Measurements from ENCODE around the gene COIL. TPM values are rescaled to one million over a fixed set of nuclear protein-coding genes. Genes with fewer than 3 reads are reported as not detected.

Gene COIL
- total and polyA plus RNA-seq, 2 of the 13 experiments (the other 11 are each of a cell fraction or from before 2014, with no cell fraction given), result 8.1 to 29.4 TPM

- ChIA-PET POLR2A (interaction anchor here (0.8 to 4.3 kb wide), 2 partner anchors 9 to 14 kb away, joined by 3 to 28 read pairs; partner anchors contain the start of gene TRIM25), CTCF (ENCODE audit: low intra/inter-chr PET ratio, low total read pairs) (no interaction called here)
- intact Hi-C loops (cut with micrococcal nuclease; ENCODE audit: unreplicated experiment), result loop anchor here (10.0 kb wide), 1 partner anchor 45 kb away; no protein-coding TSS in a partner anchor
Measured at GRCh38 chr17:56899403-56899802, 61.4 kb downstream of the COIL start.

DNA sequence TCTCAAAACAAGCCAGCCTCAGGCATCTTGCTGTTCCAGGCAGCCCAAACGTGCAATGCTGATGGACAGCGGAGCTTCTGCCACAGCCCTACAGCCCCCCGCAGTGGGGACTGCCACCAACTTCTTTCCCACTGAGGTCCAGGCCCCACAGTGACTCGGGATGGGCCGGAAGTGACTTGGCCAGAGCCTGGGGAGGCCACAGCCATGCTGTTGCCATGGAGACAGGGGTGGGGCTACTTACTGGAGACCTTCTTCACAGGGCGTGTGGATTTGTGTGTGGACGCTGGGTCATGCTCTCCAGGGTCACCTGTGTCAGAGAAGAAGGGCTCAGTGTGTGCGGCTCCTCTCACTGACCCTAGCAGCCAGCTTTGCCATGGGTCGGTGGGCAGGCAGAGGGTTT is 62.0 kb downstream of the COIL start:
- in situ Hi-C loops (cut with HindIII; ENCODE audit: extremely low pct_ligation_motif_present, low pct_unique_long_range_greater_than_20kb), result no loop called here
- TSS peak; percentile 26 for BruUV-seq (replicated peaks)
- H3K79me2 ChIP-seq (ENCODE audit: insufficient read depth, low read length), result no peaks in the 10 kb centered on the region
- ChIA-PET POLR2A (interaction anchor here (0.8 to 4.3 kb wide), 2 partner anchors 9 to 14 kb away, joined by 3 to 28 read pairs; partner anchors contain the start of gene TRIM25), CTCF (ENCODE audit: low intra/inter-chr PET ratio, low total read pairs) (no interaction called here)
- no peaks in the 10 kb centered on the region for H3K9me3 ChIP-seq (ENCODE audit: low read length)
- no peak overlapping the region for H3K9ac ChIP-seq (ENCODE audit: insufficient read depth, low read depth, low read length)
- WGBS (ENCODE audit: low lambda C conversion rate), result 96% methylated on average over 8 of the region's 9 CpGs
- peaks cover 53 to 94% of the 10 kb centered on the region in 2 experiments for H3K36me3 ChIP-seq (replicated peaks in 1 of 2; ENCODE audit: control insufficient read depth in 1 of 2, insufficient read depth in 2 of 2, low read length in 2 of 2)
- H3K4me1 ChIP-seq (ENCODE audit: insufficient read depth, low read length), result peaks cover 13% of the 10 kb centered on the region
- intact Hi-C loops (cut with micrococcal nuclease; ENCODE audit: unreplicated experiment), result loop anchor here (10.0 kb wide), 1 partner anchor 46 kb away; no protein-coding TSS in a partner anchor
- no peak overlapping the region for H3K4me2 ChIP-seq (ENCODE audit: low read depth, low read length)
- H3K4me3 ChIP-seq (replicated peaks in 1 of 3; ENCODE audit: insufficient read depth in 1 of 3, low read depth in 2 of 3, low read length in 3 of 3), result no peak overlapping the region
- H3K27me3 ChIP-seq (ENCODE audit: control insufficient read depth in 1 of 2, insufficient read depth in 2 of 2, low read length in 2 of 2), result no peaks in the 10 kb centered on the region
- DNase-seq (ENCODE audit: low spot score) (no peak), FAIRE-seq (no peak), ATAC-seq (no peak; the same call in 2 of the 3 replicates)
- H3K27ac ChIP-seq (ENCODE audit: extremely low read length, insufficient read depth, low read length), result no peak overlapping the region
- H4K20me1 ChIP-seq (ENCODE audit: insufficient read depth, low read length), result peaks cover 6% of the 10 kb centered on the region; the same call in 1 of the 2 replicates
- H2AFZ ChIP-seq (ENCODE audit: low read length), result no peak overlapping the region
- TF ChIP-seq ZNF484 (CRISPR knock-in tag; IDR thresholded peaks at IDR 0.05; ENCODE audit: borderline replicate concordance, low read depth), result no peak
- TF ChIP-seq ZNF674 (CRISPR knock-in tag; IDR thresholded peaks at IDR 0.05; ENCODE audit: low read depth), result no peak
- no peak for TF ChIP-seq CCAR2 (optimal IDR thresholded peaks at IDR 0.05; ENCODE audit: low read depth, low read length)
- TF ChIP-seq ZNF225 (CRISPR knock-in tag; IDR thresholded peaks at IDR 0.05), result no peak
- TF ChIP-seq EP300 (IDR thresholded peaks at IDR 0.05; ENCODE audit: low read depth in 2 of 2, low read length in 2 of 2), result no peak
- no peak for TF ChIP-seq EP300 (CRISPR knock-in tag; IDR thresholded peaks at IDR 0.05; ENCODE audit: borderline replicate concordance)
- no peak for TF ChIP-seq HMG20A (CRISPR knock-in tag; IDR thresholded peaks at IDR 0.05; ENCODE audit: borderline replicate concordance)
- no peak for TF ChIP-seq DPF2 (CRISPR knock-in tag; IDR thresholded peaks at IDR 0.05; ENCODE audit: borderline replicate concordance, low read depth)

More at GRCh38 chr17:56899403-56899802, 61.4 kb downstream of the COIL start:
- no peak overlapping the region for H3K27ac ChIP-seq (ENCODE audit: extremely low read length, insufficient read depth, low read length)
- FAIRE-seq, result no peak
- 94% methylated on average over 7 of the region's 7 CpGs for WGBS (ENCODE audit: low lambda C conversion rate)
- no peaks in the 10 kb centered on the region for H3K79me2 ChIP-seq (ENCODE audit: insufficient read depth, low read length)
- H3K4me1 ChIP-seq (ENCODE audit: insufficient read depth, low read length), result peaks cover 13% of the 10 kb centered on the region
- H4K20me1 ChIP-seq (ENCODE audit: insufficient read depth, low read length), result peaks cover 6% of the 10 kb centered on the region; the same call in 1 of the 2 replicates
- H3K9ac ChIP-seq (ENCODE audit: insufficient read depth, low read depth, low read length), result no peak overlapping the region
- no peak overlapping the region for H2AFZ ChIP-seq (ENCODE audit: low read length)
- in situ Hi-C loops (cut with HindIII; ENCODE audit: extremely low pct_ligation_motif_present, low pct_unique_long_range_greater_than_20kb), result no loop called here
- H3K36me3 ChIP-seq (replicated peaks in 1 of 2; ENCODE audit: control insufficient read depth in 1 of 2, insufficient read depth in 2 of 2, low read length in 2 of 2), result peaks cover 58 to 96% of the 10 kb centered on the region in 2 experiments
- no peaks in the 10 kb centered on the region for H3K9me3 ChIP-seq (ENCODE audit: low read length)
- TF ChIP-seq BORCS8-MEF2B (CRISPR knock-in tag; IDR thresholded peaks at IDR 0.05) (no peak), ZNF263 (CRISPR knock-in tag; IDR thresholded peaks at IDR 0.05) (peak; percentile 48), ZBTB33 (CRISPR knock-in tag; IDR thresholded peaks at IDR 0.05) (peak; percentile 23; the same call in 1 of the 2 replicates)
- H3K4me2 ChIP-seq (ENCODE audit: low read depth, low read length), result no peak overlapping the region
- H3K27me3 ChIP-seq (ENCODE audit: control insufficient read depth in 1 of 2, insufficient read depth in 2 of 2, low read length in 2 of 2), result no peaks in the 10 kb centered on the region
- no TSS peak for BruUV-seq (replicated peaks)
- DNase-seq (ENCODE audit: low spot score), result no peak
- H3K4me3 ChIP-seq (replicated peaks in 1 of 3; ENCODE audit: insufficient read depth in 1 of 3, low read depth in 2 of 3, low read length in 3 of 3), result no peak overlapping the region
- no peak for ATAC-seq
